Measurements from ENCODE around the gene TSPAN33. TPM values are rescaled to one million over a fixed set of nuclear protein-coding genes. Genes with fewer than 3 reads are reported as not detected.
"Not testable (repeated sequence)": the region's sequence is repeated elsewhere in the genome, so short reads cannot be mapped to it uniquely, and the experiment has no call there.

TSPAN33 gene
- total RNA-seq, 1 donor from 2014 or later: 132 TPM

GRCh38 chr7:129205126-129205818 is 60.8 kb downstream of the TSPAN33 start:
- no peak for DNase-seq (ENCODE audit: low read depth)

DNA sequence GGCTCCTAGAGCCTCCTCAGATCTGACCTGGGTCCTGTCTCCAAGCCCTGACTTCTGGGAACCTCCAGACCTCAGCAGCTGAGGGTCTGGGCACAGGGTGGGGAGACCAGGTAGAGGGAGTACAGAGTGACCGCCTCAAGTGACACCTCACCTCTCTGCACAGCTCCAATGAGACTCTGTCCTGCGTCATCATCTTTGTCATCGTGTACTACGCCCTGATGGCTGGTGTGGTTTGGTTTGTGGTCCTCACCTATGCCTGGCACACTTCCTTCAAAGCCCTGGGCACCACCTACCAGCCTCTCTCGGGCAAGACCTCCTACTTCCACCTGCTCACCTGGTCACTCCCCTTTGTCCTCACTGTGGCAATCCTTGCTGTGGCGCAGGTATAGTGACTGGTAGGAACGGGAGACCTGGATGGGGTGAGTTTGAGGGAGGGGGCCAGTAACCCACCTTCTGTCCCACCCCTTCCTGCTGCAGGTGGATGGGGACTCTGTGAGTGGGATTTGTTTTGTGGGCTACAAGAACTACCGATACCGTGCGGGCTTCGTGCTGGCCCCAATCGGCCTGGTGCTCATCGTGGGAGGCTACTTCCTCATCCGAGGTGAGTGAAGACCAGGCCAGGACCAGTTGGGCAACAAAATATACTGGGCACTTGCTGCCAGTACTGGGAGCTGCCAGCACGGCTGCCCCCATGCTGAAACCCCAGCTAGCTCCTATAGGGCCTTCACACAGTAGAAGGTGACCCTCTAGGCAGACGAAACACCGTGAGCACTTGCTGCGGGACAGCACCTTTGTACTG is 61.7 kb downstream of the TSPAN33 start:
- no peak for DNase-seq (ENCODE audit: low read depth)

DNA sequence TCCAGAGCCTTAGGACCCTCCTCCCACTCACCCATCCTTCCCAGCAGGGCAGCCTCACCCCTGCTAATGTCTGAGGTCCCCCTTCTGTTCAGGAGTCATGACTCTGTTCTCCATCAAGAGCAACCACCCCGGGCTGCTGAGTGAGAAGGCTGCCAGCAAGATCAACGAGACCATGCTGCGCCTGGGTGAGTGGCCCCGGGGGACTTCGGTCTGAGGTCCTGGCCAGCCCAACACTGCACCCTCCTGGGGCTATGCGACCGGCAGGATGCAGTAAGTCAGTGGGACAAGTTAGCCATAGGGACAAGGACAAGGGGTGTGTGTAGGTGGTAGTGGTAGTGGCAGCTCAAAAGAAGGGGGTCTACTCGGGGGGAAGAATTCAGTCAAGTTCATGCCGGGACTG is 64.2 kb downstream of the TSPAN33 start:
- DNase-seq (ENCODE audit: low read depth): no peak

- DNase-seq (ENCODE audit: low read depth): no peak
Measured at GRCh38 chr7:129209067-129209926, 64.8 kb downstream of the TSPAN33 start.

DNA sequence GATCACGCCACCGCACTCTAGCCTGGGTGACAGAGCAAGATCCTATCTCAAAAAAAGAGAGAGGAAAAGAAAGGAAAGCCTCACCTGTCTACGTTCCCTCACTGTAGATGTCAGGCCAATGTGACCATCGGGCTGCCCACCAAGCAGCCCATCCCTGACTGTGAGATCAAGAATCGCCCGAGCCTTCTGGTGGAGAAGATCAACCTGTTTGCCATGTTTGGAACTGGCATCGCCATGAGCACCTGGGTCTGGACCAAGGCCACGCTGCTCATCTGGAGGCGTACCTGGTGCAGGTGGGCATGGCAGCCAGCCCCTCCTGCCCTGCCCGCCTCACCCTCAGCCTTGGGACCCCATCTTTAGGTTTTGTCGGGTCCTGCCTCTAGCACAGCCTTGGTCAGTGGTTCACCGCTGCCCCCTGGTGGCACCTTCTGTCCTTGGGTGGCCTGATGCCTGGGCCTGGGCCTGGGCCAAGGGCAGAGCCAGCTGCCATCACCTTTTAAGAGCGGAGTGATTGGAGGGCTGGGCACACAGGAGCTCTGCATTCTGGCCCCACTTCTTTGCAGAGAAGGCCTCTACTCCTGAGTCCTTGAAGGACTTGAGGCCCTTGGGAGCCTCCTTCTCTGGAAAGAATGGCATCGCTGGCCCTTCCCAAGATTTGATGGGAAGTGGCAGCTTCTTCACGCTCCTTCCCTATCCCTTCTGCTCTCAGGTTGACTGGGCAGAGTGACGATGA is 65.9 kb downstream of the TSPAN33 start:
- DNase-seq (ENCODE audit: low read depth): peak; percentile 84

DNA sequence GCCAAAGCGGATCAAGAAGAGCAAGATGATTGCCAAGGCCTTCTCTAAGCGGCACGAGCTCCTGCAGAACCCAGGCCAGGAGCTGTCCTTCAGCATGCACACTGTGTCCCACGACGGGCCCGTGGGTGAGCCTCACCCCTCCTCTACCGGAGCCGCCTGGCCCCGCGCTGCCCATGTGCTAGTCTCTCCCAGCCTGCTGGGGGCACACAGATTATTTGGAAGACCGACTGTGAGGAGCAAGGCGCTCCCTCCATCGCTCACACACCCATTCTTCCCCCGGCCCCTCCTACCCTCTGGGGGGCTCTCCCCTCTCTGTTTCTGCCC is 66.4 kb downstream of the TSPAN33 start:
- DNase-seq (ENCODE audit: low read depth): no peak

DNA sequence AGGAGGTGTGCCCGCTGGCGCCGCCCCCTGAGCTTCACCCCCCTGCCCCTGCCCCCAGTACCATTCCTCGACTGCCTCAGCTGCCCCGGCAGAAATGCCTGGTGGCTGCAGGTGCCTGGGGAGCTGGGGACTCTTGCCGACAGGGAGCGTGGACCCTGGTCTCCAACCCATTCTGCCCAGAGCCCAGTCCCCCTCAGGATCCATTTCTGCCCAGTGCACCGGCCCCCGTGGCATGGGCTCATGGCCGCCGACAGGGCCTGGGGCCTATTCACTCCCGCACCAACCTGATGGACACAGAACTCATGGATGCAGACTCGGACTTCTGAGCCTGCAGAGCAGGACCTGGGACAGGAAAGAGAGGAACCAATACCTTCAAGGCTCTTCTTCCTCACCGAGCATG is 67.6 kb downstream of the TSPAN33 start:
- DNase-seq (ENCODE audit: low read depth): no peak

GRCh38 chr7:129212596-129212995 is 68.1 kb downstream of the TSPAN33 start:
- DNase-seq (ENCODE audit: low read depth): no peak

GRCh38 chr7:129213828-129214227 is 69.3 kb downstream of the TSPAN33 start:
- DNase-seq (ENCODE audit: low read depth): peak; percentile 15

DNA sequence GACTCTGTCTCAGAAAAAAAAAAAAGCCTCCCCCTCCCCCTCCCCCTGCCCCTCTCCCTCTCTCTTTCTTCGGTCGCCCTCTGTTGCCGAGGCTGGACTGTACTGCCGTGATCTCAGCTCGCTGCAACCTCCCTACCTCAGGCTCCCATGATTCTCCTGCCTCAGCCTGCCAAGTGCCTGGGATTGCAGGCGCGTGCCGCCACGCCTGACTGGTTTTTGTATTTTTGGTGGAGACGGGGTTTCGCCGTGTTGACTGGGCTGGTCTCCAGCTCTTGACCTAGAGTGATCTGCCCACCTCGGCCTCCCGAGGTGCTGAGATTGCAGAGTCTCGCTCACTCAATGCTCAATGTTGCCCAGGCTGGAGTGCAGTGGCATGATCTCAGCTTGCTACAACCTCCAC is 71.2 kb downstream of the TSPAN33 start:
- not testable (repeated sequence) for DNase-seq (ENCODE audit: low read depth)

DNA sequence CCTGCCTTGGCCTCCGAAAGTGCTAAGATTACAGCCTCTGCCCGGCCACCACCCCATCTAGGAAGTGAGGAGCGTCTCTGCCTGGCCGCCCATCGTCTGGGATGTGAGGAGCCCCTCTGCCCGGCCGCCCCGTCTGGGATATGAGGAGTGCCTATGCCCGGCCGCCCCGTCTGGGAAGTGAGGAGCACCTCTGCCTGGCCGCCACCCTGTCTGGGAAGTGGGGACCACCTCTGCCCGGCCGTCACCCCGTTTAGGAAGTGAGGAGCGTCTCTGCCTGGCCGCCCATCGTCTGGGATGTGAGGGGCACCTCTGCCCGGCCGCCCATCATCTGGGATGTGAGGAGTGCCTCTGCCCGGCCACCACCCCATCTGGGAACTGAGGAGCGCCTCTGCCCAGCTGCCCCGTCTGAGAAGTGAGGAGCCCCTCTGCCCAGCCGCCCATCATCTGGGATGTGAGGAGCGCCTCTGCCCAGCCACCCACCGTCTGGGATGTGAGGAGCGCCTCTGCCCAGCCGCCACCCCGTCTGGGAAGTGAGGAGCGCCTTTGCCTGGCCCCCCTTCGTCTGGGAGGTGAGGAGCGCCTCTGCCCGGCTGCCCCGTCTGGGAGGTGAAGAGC is 71.7 kb downstream of the TSPAN33 start:
- DNase-seq (ENCODE audit: low read depth): not testable (repeated sequence)

DNA sequence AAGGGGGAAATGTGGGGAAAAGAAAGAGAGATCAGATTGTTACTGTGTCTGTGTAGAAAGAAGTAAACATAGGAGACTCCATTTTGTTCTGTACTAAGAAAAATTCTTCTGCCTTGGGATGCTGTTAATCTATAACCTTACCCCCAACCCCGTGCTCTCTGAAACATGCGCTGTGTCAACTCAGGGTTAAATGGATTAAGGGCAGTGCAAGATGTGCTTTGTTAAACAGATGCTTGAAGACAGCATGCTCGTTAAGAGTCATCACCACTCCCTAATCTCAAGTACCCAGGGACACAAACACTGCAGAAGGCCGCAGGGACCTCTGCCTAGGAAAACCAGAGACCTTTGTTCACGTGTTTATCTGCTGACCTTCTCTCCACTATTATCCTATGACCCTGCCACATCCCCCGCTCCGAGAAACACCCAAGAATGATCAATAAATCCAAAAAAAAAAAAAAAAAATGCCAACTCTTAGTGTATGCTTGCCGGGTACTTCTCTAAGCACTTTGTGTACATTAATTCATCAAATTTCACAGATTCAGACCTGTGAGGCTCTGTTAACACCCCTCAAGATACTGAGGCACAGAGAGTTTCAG is 72.4 kb downstream of the TSPAN33 start:
- DNase-seq (ENCODE audit: low read depth): not testable (repeated sequence)

- peak; percentile 95 for DNase-seq (ENCODE audit: low read depth)
Measured at GRCh38 chr7:129218514-129219062, 74.1 kb downstream of the TSPAN33 start.

DNA sequence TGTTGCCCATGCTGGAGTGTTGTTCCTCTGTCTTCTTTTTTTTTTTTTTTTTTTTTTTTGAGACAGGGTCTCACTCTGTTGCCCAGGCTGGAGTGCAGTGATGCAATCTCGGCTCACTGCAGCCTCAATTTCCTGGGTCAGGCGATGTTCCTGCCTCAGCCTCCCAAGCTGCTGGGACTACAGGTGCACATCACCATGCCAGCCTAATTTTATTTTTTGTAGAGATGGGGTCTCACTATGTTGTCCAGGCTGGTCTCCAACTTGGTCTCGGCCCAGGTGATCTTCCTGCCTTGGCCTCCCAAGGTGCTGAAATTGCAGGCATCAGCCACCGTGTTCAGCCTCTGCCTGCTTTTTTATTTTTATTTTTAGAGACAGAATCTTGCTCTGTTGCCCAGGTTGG is 74.7 kb downstream of the TSPAN33 start:
- not testable (repeated sequence) for DNase-seq (ENCODE audit: low read depth)

Other genes with a start within 250 kb of the TSPAN33 start
- gene KCP, start 234.0 kb upstream of the TSPAN33 start, total RNA-seq: 0.19 and 0.42 TPM in 2 replicates
- 0.26 and 0.40 TPM in 2 replicates for gene IRF5, start 206.8 kb upstream of the TSPAN33 start, total RNA-seq
- gene TNPO3, start 89.6 kb upstream of the TSPAN33 start, total RNA-seq: 50.9 and 51.1 TPM in 2 replicates
- 2.2 and 4.3 TPM in 2 replicates for gene SMO, start 43.9 kb downstream of the TSPAN33 start, total RNA-seq
- gene AHCYL2, start 80.3 kb downstream of the TSPAN33 start, total RNA-seq: 20.4 and 31.6 TPM in 2 replicates